ENCODE data around the gene FOXP2.
A peak's percentile ranks its signal among the peaks of the same experiment; 100 is the strongest.

The FOXP2 gene

GRCh38 chr7:114415064-114415989 is 712 bp downstream of the FOXP2 start:
- H3K4me3 ChIP-seq (replicated peaks; ENCODE audit: low read depth, low read length) = peak overlapping the region; percentile 34
- no peak for TF ChIP-seq CTCF (IDR thresholded peaks at IDR 0.05; ENCODE audit: low read depth, low read length, missing control alignments)
- DNase-seq (ENCODE audit: extremely low read depth, low read depth) = no peak

GRCh38 chr7:114416129-114416990 is 1.7 kb downstream of the FOXP2 start:
- TF ChIP-seq CTCF (IDR thresholded peaks at IDR 0.05; ENCODE audit: low read depth, low read length, missing control alignments) = no peak
- no peak for DNase-seq (ENCODE audit: extremely low read depth, low read depth)
- no peak overlapping the region for H3K4me3 ChIP-seq (replicated peaks; ENCODE audit: low read depth, low read length)

DNA sequence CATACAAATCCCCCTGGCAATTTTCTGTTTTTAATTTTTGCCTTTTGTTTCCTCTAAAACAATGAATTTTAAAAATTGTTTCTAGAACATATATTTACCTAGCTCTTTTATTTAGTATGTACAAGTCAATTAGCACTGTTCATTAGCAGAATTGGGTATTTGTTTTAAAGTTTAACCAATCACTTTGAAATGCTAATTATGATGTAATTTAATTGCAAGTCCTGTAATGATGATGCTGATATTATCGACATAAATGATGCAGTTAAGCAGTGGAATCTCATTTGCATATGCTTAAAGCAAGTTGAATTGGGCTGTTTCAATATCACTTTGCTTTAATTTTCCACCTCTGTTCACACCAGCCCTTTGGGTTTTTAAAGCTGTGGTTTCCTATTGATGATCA is 2.7 kb downstream of the FOXP2 start:
- no peak for DNase-seq (ENCODE audit: extremely low read depth, low read depth)
- H3K4me3 ChIP-seq (replicated peaks; ENCODE audit: low read depth, low read length) = no peak overlapping the region

GRCh38 chr7:114418117-114418516 is 3.5 kb downstream of the FOXP2 start:
- no peak overlapping the region for H3K4me3 ChIP-seq (replicated peaks; ENCODE audit: low read depth, low read length)
- no peak for DNase-seq (ENCODE audit: extremely low read depth, low read depth)
- TF ChIP-seq CTCF (IDR thresholded peaks at IDR 0.05; ENCODE audit: low read depth, low read length, missing control alignments) = no peak

More for the DNA sequence above, 2.7 kb downstream of the FOXP2 start:
- no peak for TF ChIP-seq CTCF (IDR thresholded peaks at IDR 0.05; ENCODE audit: low read depth, low read length, missing control alignments)

GRCh38 chr7:114419441-114420272 is 5.0 kb downstream of the FOXP2 start:
- TF ChIP-seq CTCF (IDR thresholded peaks at IDR 0.05; ENCODE audit: low read depth, low read length, missing control alignments) = no peak
- DNase-seq (ENCODE audit: extremely low read depth, low read depth) = no peak
- no peak overlapping the region for H3K4me3 ChIP-seq (replicated peaks; ENCODE audit: low read depth, low read length)
